Measurements from ENCODE around the gene SMIM36. TPM values are rescaled to one million over a fixed set of nuclear protein-coding genes. Genes with fewer than 3 reads are reported as not detected.

The SMIM36 gene
- total RNA-seq, 1 donor from 2014 or later, result not detected

DNA sequence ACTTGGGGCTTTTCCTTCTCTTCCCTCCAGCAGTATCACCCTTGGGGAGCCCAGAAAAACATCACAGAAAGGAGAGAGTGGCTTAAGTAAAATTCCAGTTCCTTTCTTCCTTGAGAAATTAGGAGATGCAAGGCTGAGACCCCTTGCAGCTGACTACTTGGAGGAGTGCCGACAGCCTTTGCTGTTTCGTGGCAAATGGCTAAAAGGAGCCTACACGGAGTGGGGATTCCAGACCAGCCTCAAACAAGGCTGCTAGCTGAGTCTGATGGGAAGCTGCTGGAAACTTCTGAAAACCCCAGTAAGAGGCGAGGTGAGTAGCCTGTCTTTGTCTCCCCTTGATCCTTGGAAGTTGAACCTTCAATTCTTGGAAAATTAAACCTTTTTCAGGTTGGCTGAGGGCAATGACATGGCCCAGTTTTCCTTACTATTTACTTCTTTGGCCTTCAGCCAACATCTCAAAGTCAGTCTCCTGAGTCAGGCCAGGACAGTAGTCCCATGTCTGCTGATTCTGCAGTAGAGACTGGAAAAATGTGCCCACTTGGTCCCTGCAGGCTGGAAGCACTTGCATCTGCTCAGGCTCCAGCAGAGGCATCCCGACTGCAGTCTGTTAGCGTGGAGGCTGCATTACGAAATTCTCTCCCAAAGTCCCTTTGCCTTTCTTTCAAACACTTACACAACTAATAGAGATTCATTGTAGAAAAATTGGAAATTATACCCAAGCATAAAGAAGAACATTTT is 23.4 kb downstream of the SMIM36 start:
- no peak overlapping the region for H3K4me3 Mint-ChIP-seq
- no peaks in the 10 kb centered on the region for H3K27me3 Mint-ChIP-seq (ENCODE audit: low read depth)
- no peaks in the 10 kb centered on the region for H3K36me3 Mint-ChIP-seq (ENCODE audit: low read depth)
- DNase-seq (ENCODE audit: low read depth, low spot score), result no peak
- TF ChIP-seq, protein P1, sequence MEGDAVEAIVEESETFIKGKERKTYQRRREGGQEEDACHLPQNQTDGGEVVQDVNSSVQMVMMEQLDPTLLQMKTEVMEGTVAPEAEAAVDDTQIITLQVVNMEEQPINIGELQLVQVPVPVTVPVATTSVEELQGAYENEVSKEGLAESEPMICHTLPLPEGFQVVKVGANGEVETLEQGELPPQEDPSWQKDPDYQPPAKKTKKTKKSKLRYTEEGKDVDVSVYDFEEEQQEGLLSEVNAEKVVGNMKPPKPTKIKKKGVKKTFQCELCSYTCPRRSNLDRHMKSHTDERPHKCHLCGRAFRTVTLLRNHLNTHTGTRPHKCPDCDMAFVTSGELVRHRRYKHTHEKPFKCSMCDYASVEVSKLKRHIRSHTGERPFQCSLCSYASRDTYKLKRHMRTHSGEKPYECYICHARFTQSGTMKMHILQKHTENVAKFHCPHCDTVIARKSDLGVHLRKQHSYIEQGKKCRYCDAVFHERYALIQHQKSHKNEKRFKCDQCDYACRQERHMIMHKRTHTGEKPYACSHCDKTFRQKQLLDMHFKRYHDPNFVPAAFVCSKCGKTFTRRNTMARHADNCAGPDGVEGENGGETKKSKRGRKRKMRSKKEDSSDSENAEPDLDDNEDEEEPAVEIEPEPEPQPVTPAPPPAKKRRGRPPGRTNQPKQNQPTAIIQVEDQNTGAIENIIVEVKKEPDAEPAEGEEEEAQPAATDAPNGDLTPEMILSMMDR (conservative IDR thresholded peaks at IDR 0.05), result no peak
- peaks cover 5% of the 10 kb centered on the region for H3K4me1 Mint-ChIP-seq
- H3K9me3 Mint-ChIP-seq, result no peaks in the 10 kb centered on the region
- H3K27ac Mint-ChIP-seq (ENCODE audit: unreplicated experiment), result no peak overlapping the region

DNA sequence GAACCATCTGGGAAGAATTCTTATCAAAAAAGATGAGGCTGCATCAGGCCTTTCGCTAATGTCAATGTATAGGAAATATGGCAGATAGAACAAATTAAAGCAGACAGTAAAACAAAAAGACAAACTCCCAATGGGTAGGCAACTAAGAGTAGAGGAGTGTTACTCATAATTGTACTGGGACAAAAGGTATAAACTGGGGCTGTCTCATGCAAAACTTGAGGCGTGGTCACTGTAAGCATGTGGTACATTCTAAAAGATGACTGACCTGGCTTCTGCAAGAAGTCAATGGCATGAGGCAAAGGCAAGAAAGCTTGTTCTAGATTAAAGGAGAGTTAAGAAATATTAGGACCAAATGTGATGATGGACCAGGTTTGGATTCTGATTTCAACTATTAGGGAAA is 26.7 kb downstream of the SMIM36 start:
- no peaks in the 10 kb centered on the region for H3K9me3 Mint-ChIP-seq
- H3K27ac Mint-ChIP-seq (ENCODE audit: unreplicated experiment), result no peak overlapping the region
- H3K36me3 Mint-ChIP-seq (ENCODE audit: low read depth), result no peaks in the 10 kb centered on the region
- TF ChIP-seq, protein P1 (conservative IDR thresholded peaks at IDR 0.05), result no peak
- no peak overlapping the region for H3K4me3 Mint-ChIP-seq
- H3K4me1 Mint-ChIP-seq, result peaks cover 3% of the 10 kb centered on the region
- DNase-seq (ENCODE audit: low read depth, low spot score), result no peak
- H3K27me3 Mint-ChIP-seq (ENCODE audit: low read depth), result no peaks in the 10 kb centered on the region

DNA sequence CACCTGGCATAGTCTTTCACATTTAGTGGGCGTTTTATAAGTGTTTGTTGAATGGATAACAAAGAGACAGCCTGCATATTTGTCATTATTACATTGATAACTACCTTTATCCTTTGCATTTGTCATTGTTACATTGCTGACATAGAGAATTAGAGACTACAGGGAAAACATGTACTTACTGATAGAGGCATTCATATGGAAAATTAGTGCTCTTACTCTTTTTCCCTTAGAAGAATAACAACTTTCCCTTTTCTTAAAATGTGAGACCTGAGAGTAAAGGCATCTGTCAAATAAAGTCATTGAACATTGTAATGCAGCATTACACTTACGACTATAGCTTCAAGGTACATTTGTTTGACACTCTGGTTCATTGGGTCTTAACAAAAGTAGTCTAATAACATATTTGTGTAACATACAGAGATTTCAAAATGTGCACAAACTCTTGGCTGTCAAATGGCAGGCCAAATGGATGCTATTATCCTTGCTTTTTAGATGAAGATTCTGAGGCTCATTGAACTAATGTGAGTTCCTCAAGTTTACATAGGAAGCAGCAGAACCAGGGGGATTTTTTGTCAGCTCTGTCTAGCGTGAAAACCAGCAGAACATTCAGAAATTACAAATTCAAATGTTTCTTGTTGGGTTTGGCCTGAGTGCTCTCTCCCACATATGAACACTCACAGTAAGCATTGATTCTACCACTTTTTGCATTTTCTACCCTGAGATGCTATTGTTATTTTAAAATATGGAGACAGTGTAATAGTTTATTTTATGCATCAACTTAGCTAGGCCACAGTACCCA is 28.5 kb downstream of the SMIM36 start:
- TF ChIP-seq, protein P1 (conservative IDR thresholded peaks at IDR 0.05), result no peak
- no peaks in the 10 kb centered on the region for H3K27me3 Mint-ChIP-seq (ENCODE audit: low read depth)
- H3K36me3 Mint-ChIP-seq (ENCODE audit: low read depth), result no peaks in the 10 kb centered on the region
- no peaks in the 10 kb centered on the region for H3K9me3 Mint-ChIP-seq
- H3K27ac Mint-ChIP-seq (ENCODE audit: unreplicated experiment), result no peak overlapping the region
- H3K4me1 Mint-ChIP-seq, result peaks cover 3% of the 10 kb centered on the region
- H3K4me3 Mint-ChIP-seq, result no peak overlapping the region
- DNase-seq (ENCODE audit: low read depth, low spot score), result no peak

DNA sequence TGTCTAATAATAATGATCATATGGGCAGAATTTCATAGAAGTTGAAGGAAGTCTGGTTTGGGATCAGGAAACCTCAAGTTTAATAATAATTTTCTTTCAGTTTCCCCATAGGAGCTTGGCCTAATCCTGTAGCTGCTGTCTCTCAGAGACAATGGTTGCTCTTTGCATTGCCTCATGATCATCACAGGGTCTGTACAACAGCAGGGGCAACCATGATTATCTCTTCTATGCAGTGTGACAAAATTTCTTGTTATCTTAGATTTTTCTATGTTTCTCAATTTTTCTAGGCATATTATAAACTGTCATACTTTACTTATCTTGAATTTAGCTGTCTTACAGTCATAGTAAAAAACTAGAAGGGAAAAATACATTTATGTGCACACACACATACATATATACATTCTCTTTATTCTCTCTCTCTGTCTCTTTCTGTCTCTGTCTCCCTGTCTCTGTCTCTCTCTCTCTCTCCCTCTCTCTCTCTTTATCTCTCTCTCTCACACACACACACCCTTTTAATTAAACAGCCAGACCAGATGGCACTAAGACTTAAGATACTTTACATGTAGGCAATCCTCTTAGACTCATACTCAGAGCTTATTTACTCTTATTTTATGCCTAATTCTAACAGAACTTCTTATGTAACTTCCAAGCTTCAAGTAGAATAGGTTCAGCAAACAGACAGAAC is 30.5 kb downstream of the SMIM36 start:
- TF ChIP-seq, protein P1 (conservative IDR thresholded peaks at IDR 0.05), result no peak
- no peak for DNase-seq (ENCODE audit: low read depth, low spot score)
- H3K4me3 Mint-ChIP-seq, result no peak overlapping the region
- H3K4me1 Mint-ChIP-seq, result peaks cover 3% of the 10 kb centered on the region
- H3K27ac Mint-ChIP-seq (ENCODE audit: unreplicated experiment), result no peak overlapping the region
- no peaks in the 10 kb centered on the region for H3K36me3 Mint-ChIP-seq (ENCODE audit: low read depth)
- H3K9me3 Mint-ChIP-seq, result no peaks in the 10 kb centered on the region
- H3K27me3 Mint-ChIP-seq (ENCODE audit: low read depth), result no peaks in the 10 kb centered on the region

DNA sequence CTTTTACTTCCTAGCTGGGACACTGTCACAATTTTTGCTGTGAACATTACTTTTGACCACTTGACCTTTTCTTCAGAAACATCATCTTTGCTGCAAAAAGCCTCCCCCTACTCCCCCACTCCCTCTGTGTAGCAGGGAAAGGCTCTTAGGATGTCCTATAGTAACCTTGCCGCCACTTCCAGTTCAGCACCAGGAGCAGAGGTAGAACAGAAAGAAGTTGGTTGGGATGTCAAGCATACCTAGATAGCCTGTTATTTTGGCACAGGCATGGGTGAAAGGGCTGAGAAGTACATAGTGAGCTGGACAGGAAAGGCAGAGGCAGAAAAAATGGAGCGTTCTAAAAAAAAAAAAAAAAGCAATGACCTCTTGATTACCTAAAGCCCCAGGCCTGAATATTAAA is 31.3 kb downstream of the SMIM36 start:
- H3K4me1 Mint-ChIP-seq, result peaks cover 3% of the 10 kb centered on the region
- H3K4me3 Mint-ChIP-seq, result no peak overlapping the region
- no peaks in the 10 kb centered on the region for H3K36me3 Mint-ChIP-seq (ENCODE audit: low read depth)
- TF ChIP-seq, protein P1 (conservative IDR thresholded peaks at IDR 0.05), result no peak
- no peaks in the 10 kb centered on the region for H3K9me3 Mint-ChIP-seq
- no peak overlapping the region for H3K27ac Mint-ChIP-seq (ENCODE audit: unreplicated experiment)
- no peak for DNase-seq (ENCODE audit: low read depth, low spot score)
- H3K27me3 Mint-ChIP-seq (ENCODE audit: low read depth), result no peaks in the 10 kb centered on the region
